ENCODE data around the gene CNTN1. TPM values are rescaled to one million over a fixed set of nuclear protein-coding genes. Genes with fewer than 3 reads are reported as not detected.

Gene CNTN1
- total RNA-seq, 3 donors from 2014 or later: not detected

GRCh38 chr12:41106315-41106714 is 414.1 kb downstream of the CNTN1 start:
- H3K9me3 Mint-ChIP-seq: no peaks in the 10 kb centered on the region
- H3K27me3 Mint-ChIP-seq (ENCODE audit: low read depth): no peaks in the 10 kb centered on the region
- H3K36me3 Mint-ChIP-seq (ENCODE audit: insufficient read depth): no peaks in the 10 kb centered on the region
- H3K4me3 Mint-ChIP-seq: no peak overlapping the region
- no peak for ATAC-seq
- H3K4me1 Mint-ChIP-seq (ENCODE audit: low read depth): no peaks in the 10 kb centered on the region
- no peak for DNase-seq

DNA sequence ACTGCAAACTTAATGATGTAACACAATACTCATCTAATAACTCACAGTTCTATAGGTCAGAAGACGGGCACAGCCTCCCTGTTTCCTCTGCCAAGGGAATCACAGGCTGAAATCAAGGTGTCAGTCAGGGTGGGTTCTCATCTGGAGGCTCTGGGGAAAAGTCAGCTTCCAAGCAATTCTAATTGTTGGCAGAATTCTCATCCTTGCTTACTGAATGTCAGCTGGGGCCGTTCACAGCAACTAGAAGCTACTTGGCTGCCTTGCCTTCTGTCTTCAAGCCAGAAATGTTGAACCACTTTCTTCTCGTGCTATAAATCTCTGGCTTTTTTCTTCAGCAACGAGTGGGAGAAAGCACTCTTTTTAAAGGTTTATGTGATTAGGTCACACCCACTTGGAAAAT is 415.8 kb downstream of the CNTN1 start:
- no peaks in the 10 kb centered on the region for H3K9me3 Mint-ChIP-seq
- no peaks in the 10 kb centered on the region for H3K4me1 Mint-ChIP-seq (ENCODE audit: low read depth)
- H3K4me3 Mint-ChIP-seq: no peak overlapping the region
- no peaks in the 10 kb centered on the region for H3K36me3 Mint-ChIP-seq (ENCODE audit: insufficient read depth)
- no peaks in the 10 kb centered on the region for H3K27me3 Mint-ChIP-seq (ENCODE audit: low read depth)
- ATAC-seq (no peak), DNase-seq (no peak)

DNA sequence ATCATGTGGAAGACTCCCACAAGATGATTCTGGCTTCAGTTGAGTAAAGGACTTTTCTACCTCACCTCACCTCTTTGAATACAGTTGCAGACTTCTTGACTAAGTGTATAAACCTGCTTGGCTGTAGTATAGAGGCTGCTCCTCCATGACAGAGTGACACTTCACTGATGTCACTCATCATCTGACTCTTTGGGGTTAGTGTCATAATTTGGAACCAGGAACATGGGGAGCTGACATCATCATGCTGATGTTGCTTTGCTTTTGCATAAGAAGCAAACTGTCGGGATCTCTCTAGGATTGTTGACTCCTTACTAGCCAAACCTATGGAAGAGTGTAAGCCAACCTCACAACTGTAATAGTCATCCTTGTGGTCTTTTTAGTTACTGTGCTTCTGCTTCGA is 420.7 kb downstream of the CNTN1 start:
- Mint-ChIP-seq H3K36me3 (ENCODE audit: insufficient read depth) (no peaks in the 10 kb centered on the region), H3K4me3 (no peak overlapping the region), H3K9me3 (no peaks in the 10 kb centered on the region), H3K27me3 (ENCODE audit: low read depth) (no peaks in the 10 kb centered on the region), H3K4me1 (ENCODE audit: low read depth) (no peaks in the 10 kb centered on the region)
- no peak for ATAC-seq
- no peak for DNase-seq

DNA sequence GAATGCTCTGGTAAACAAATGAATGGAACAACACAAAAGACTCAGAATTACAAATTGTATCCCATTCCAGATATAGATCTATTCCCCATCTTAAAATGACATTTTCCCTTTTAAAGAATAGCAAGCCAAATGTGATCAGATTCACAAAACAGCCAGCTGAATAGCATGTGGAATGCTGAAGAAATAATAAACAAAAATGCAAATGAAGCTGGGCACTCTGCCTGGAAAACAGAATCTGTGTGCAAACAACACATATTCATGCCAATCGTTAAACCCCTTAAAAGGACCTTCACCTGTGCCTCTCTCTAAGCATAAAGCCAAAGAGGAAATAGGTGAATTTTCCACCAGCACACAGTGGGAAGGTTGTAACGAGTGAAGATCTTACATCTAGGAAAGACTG is 428.0 kb downstream of the CNTN1 start:
- H3K27me3 Mint-ChIP-seq (ENCODE audit: low read depth): no peaks in the 10 kb centered on the region
- H3K4me1 Mint-ChIP-seq (ENCODE audit: low read depth): no peaks in the 10 kb centered on the region
- no peak for DNase-seq

DNA sequence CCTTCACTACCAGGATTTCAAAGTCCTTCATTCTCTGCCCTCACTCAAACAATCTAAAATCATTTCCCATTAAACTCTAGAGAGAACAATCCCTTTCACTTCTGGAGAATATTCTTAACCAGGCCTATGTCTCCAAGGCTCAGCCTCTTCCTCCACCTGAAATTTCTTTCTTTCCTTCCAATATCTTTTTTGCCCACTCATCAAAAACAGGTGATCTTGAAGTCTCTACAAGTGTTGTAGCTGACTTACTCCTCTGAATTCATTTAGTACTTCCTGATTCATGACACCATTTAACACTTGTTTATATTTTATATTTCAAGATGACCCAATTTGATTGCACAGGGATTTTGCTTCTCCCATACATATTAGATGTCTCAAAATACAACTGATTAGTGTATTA is 429.1 kb downstream of the CNTN1 start:
- ATAC-seq (no peak), DNase-seq (no peak)
- H3K36me3 Mint-ChIP-seq (ENCODE audit: insufficient read depth): no peaks in the 10 kb centered on the region
- H3K27me3 Mint-ChIP-seq (ENCODE audit: low read depth): no peaks in the 10 kb centered on the region
- H3K4me3 Mint-ChIP-seq: no peak overlapping the region
- H3K4me1 Mint-ChIP-seq (ENCODE audit: low read depth): no peaks in the 10 kb centered on the region
- H3K9me3 Mint-ChIP-seq: no peaks in the 10 kb centered on the region

More for the DNA sequence above, 428.0 kb downstream of the CNTN1 start:
- Mint-ChIP-seq H3K9me3 (no peaks in the 10 kb centered on the region), H3K36me3 (ENCODE audit: insufficient read depth) (no peaks in the 10 kb centered on the region), H3K4me3 (no peak overlapping the region)
- no peak for ATAC-seq
